Measurements from ENCODE around the gene PACS2. TPM values are rescaled to one million over a fixed set of nuclear protein-coding genes. Genes with fewer than 3 reads are reported as not detected.
A peak's percentile ranks its signal among the peaks of the same experiment; 100 is the strongest.

PACS2 gene
- total RNA-seq, 1 experiment from 2014 or later, result 43.3 TPM

DNA sequence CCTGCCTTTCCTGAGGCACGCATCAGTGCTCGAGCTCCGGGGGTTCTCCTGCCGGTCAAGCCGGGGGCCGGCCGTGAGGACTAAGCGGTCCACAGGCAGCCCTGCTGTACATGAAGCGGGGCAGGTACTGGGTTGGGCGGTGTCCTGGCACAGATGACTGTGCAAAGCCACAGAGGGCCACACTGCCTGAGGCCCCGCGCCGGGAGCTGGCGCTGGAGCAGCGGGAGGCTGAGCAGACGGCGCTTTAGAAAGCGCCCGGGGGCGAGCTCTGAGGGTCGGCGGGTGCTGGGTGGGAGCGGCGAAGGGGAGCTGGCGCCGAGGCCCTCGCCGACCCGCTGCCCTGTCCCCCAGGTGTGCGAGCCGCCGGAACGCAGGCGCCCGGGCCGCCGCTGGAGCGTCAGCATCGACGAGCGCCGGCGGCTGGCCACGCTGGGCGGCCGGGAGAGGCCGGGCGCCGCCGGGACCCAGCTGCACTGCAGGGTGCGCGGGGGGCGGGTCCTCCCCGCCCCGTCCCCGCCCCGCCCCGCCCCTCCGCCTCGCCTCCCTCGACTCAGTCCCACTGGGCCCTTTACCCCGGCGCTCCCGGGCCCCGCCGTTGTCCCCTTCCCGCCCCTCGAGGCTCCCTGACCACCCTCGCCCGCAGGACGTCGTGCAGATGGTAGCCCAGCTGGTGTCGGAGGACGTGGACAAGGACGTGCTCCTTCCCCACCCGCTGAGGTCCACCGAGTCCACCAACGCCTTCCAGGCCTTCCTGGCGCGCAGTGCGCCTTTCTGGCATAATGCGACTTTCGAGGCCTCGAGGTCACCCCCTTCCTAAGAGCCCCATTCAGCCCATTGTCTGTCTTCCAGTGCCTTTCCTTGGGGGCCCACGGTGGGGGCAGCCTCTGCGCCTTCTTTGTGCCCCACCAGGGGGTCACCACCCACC, 96.7 kb downstream of the PACS2 start:
- POLR2A ChIA-PET (ENCODE audit: unreplicated experiment), result no interaction called here
- peaks cover 24% of the 10 kb centered on the region for H3F3A ChIP-seq (ENCODE audit: insufficient read depth, low read depth)
- no peaks in the 10 kb centered on the region for H3K36me3 ChIP-seq (ENCODE audit: low read depth)
- H4K20me1 ChIP-seq (ENCODE audit: insufficient read depth), result no peaks in the 10 kb centered on the region
- H3K9me2 ChIP-seq (ENCODE audit: insufficient read depth), result no peaks in the 10 kb centered on the region
- peak; percentile 42 to 49 for DNase-seq
- H2AFZ ChIP-seq, result no peak overlapping the region
- no TSS peak for BruUV-seq (replicated peaks)
- H3K4me1 ChIP-seq (replicated peaks; ENCODE audit: insufficient read depth), result peaks cover 5% of the 10 kb centered on the region
- H3K27me3 ChIP-seq (ENCODE audit: insufficient read depth, low read depth), result peaks cover 34% of the 10 kb centered on the region
- no peaks in the 10 kb centered on the region for H3K9me3 ChIP-seq (ENCODE audit: insufficient read depth, low read depth)
- CTCF ChIA-PET, result interaction anchor here (0.5 kb wide), 1 partner anchor 1953 kb away, joined by 3 read pairs; no protein-coding TSS in a partner anchor
- no peaks in the 10 kb centered on the region for H3K79me2 ChIP-seq (ENCODE audit: low read depth)
- intact Hi-C loops (cut with micrococcal nuclease; ENCODE audit: unreplicated experiment), result no loop called here
- peak; percentile 61; the same call in 1 of the 2 replicates for TF ChIP-seq EZH2 (IDR thresholded peaks at IDR 0.05; ENCODE audit: low read depth)
- TF ChIP-seq, protein P1, sequence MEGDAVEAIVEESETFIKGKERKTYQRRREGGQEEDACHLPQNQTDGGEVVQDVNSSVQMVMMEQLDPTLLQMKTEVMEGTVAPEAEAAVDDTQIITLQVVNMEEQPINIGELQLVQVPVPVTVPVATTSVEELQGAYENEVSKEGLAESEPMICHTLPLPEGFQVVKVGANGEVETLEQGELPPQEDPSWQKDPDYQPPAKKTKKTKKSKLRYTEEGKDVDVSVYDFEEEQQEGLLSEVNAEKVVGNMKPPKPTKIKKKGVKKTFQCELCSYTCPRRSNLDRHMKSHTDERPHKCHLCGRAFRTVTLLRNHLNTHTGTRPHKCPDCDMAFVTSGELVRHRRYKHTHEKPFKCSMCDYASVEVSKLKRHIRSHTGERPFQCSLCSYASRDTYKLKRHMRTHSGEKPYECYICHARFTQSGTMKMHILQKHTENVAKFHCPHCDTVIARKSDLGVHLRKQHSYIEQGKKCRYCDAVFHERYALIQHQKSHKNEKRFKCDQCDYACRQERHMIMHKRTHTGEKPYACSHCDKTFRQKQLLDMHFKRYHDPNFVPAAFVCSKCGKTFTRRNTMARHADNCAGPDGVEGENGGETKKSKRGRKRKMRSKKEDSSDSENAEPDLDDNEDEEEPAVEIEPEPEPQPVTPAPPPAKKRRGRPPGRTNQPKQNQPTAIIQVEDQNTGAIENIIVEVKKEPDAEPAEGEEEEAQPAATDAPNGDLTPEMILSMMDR (conservative IDR thresholded peaks at IDR 0.05), result no peak
- H3K4me3 ChIP-seq, result peak overlapping the region; percentile 46; the same call in 1 of the 2 replicates
- H3K27ac ChIP-seq, result no peak overlapping the region
- peak overlapping the region; percentile 79 for H3K4me2 ChIP-seq

DNA sequence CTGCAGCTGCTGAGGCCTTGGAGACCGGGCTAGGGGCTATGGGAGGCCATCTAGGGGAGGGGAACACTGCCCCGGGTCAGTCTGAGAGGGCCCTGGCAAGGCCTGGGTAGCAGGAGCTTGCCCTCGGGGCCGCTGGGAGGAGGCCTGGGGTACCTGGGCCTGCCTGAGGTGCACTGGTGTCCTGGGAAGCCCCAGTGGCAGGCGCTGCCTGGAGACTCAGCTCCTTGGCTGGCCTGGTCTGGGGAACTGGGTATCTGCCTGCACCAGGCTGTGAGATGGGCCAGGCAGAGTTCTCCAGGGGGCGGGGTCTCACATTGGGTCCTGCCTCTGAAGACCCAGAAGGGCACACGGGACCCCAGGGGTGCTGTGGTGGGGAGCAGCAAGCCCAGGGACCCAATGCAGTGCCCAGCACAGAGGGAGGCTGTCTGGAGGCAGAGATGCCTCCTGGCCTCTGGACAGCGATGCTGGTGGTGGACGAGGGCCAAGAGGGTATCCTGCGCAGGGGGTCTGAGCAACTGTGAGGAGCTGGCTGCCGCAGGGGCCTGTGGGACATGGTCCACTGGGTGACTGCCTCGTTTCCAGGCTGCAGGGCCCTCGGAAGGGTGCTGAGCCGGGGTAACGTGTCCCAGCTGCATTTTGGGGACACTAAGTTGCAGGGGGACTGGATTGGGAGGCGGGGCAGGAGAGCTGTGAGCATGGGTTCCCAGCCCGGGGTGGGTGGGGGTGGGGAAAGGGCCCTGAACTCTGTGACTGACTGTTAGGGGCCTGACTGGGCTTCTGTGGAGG, 97.6 kb downstream of the PACS2 start:
- Histone ChIP-seq H3K27ac (no peak overlapping the region), H3K9me3 (ENCODE audit: insufficient read depth, low read depth) (no peaks in the 10 kb centered on the region), H4K20me1 (ENCODE audit: insufficient read depth) (no peaks in the 10 kb centered on the region), H3K27me3 (ENCODE audit: insufficient read depth, low read depth) (peaks cover 34% of the 10 kb centered on the region), H3F3A (ENCODE audit: insufficient read depth, low read depth) (peaks cover 27% of the 10 kb centered on the region), H2AFZ (no peak overlapping the region), H3K4me3 (no peak overlapping the region), H3K36me3 (ENCODE audit: low read depth) (no peaks in the 10 kb centered on the region), H3K4me1 (replicated peaks; ENCODE audit: insufficient read depth) (peaks cover 5% of the 10 kb centered on the region), H3K79me2 (ENCODE audit: low read depth) (no peaks in the 10 kb centered on the region), H3K4me2 (peak overlapping the region; percentile 79; the same call in 1 of the 2 replicates), H3K9me2 (ENCODE audit: insufficient read depth) (no peaks in the 10 kb centered on the region)
- ChIA-PET POLR2A (ENCODE audit: unreplicated experiment) (no interaction called here), CTCF (no interaction called here)
- no TSS peak for BruUV-seq (replicated peaks)
- DNase-seq, result no peak
- TF ChIP-seq, protein P1 (conservative IDR thresholded peaks at IDR 0.05), result no peak
- TF ChIP-seq EZH2 (IDR thresholded peaks at IDR 0.05; ENCODE audit: low read depth), result no peak
- intact Hi-C loops (cut with micrococcal nuclease; ENCODE audit: unreplicated experiment), result no loop called here

DNA sequence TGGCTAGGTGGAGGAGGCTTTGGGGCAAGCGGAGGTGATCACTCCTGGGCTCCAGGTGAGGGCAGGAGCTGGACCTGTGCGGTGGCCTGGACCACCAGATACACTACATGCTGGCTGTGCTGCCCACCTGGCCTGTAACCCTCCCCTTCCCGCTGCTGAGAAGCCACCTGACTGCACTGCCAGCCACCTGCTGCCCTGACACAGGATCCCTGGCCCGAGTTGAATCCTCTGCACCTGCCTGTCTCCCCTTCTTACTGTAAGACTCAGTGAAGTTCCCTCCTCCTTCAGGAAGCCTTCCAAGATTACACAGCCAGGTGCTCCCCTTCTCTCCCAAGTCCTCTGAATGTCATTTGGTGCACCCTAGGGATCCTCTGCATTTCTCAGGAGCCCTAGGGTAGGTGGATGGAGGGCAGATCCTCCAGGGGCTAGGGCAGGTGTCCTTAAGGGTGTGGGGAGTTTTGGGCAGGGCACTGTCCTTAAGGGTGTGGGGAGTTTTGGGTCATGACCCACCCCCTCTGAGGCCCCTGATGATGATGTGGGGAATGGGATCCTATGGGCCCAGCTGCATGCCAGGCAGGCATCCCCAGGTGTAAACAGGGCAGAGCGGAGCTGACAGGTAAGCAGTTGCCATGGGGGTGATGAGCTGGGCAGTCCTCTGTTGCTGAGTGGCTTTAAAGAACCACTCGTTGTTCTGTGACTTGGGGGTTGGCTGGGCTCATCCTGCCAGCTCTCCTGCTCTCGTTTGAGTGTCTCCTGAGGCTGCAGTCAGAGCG, 98.4 kb downstream of the PACS2 start:
- intact Hi-C loops (cut with micrococcal nuclease; ENCODE audit: unreplicated experiment), result no loop called here
- Histone ChIP-seq H3K4me2 (no peak overlapping the region), H3K27me3 (ENCODE audit: insufficient read depth, low read depth) (peaks cover 34% of the 10 kb centered on the region), H3K79me2 (ENCODE audit: low read depth) (no peaks in the 10 kb centered on the region), H3K27ac (no peak overlapping the region), H3K4me1 (replicated peaks; ENCODE audit: insufficient read depth) (peaks cover 5% of the 10 kb centered on the region), H2AFZ (no peak overlapping the region), H3K9me3 (ENCODE audit: insufficient read depth, low read depth) (no peaks in the 10 kb centered on the region), H3K9me2 (ENCODE audit: insufficient read depth) (no peaks in the 10 kb centered on the region), H3F3A (ENCODE audit: insufficient read depth, low read depth) (peaks cover 31% of the 10 kb centered on the region), H4K20me1 (ENCODE audit: insufficient read depth) (no peaks in the 10 kb centered on the region), H3K4me3 (no peak overlapping the region), H3K36me3 (ENCODE audit: low read depth) (no peaks in the 10 kb centered on the region)
- DNase-seq, result no peak
- ChIA-PET CTCF (no interaction called here), POLR2A (ENCODE audit: unreplicated experiment) (interaction anchor here (0.6 kb wide), 1 partner anchor 574 kb away, joined by 5 read pairs; no protein-coding TSS in a partner anchor)
- TF ChIP-seq EZH2 (IDR thresholded peaks at IDR 0.05; ENCODE audit: low read depth), result no peak
- TF ChIP-seq, protein P1 (conservative IDR thresholded peaks at IDR 0.05), result no peak
- BruUV-seq (replicated peaks), result no TSS peak

Measured in PC-9 (cell line).